Naive thymus-derived CD4-positive, alpha-beta T cell (primary cell): ENCODE measurements around the gene LSAMP. TPM values are rescaled to one million over a fixed set of nuclear protein-coding genes. Genes with fewer than 3 reads are reported as not detected.

Experiments used
- ATAC-seq: fragments of 150-1000 bp; cut with Tn5 transposase; 2 replicates; pipeline ENCODE4 v1.10.0; 2021; ENCODE audit warnings: mild to moderate bottlenecking, moderate library complexity
- CTCF ChIA-PET: fragments of 350-600 bp; sonication (Branson Sonifier 250); formaldehyde crosslinking; loops from one replicate; lab custom pipeline; 2021; ENCODE audit warnings: antibody characterized with exemption; lab: Charles Lee
- POLR2A ChIA-PET: fragments of 350-600 bp; sonication (Branson Sonifier 250); formaldehyde crosslinking; loops from one replicate; lab custom pipeline; 2021; ENCODE audit warnings: antibody characterized with exemption, inconsistent platforms; lab: Charles Lee
- DNase-seq, 9 donors: peaks; one replicate each; pipeline versions ENCODE4 v3.0.0 to v3.0.0-alpha.2; 2020 to 2022; ENCODE audit warnings: mixed read lengths in 1 of 9
- H3K27ac ChIP-seq: one replicate; pipeline ENCODE4 v1.7.0; 2013; ENCODE audit warnings: mild to moderate bottlenecking, low read depth, low read length, moderate library complexity
- H3K27me3 ChIP-seq, 2 donors: one replicate each; pipeline ENCODE4 v1.7.0; 2013; ENCODE audit warnings: low read length in 2 of 2, mild to moderate bottlenecking in 2 of 2, moderate library complexity in 2 of 2; ENCODE audit not compliant: control insufficient read depth in 2 of 2, insufficient read depth in 2 of 2
- H3K36me3 ChIP-seq, 3 experiments: 1 replicate in 2 of 3; 2 replicates in 1 of 3; pipeline ENCODE4 v1.7.0; 2013; ENCODE audit warnings: low read length in 3 of 3, mild to moderate bottlenecking in 3 of 3, moderate library complexity in 1 of 3; ENCODE audit not compliant: insufficient read depth in 3 of 3, control insufficient read depth in 2 of 3
- H3K4me1 ChIP-seq, 2 donors: one replicate each; pipeline ENCODE4 v1.7.0; 2013; ENCODE audit warnings: low read length in 2 of 2, mild to moderate bottlenecking in 2 of 2, moderate library complexity in 1 of 2; ENCODE audit not compliant: control insufficient read depth in 2 of 2, insufficient read depth in 2 of 2
- H3K4me3 ChIP-seq: 2 replicates; pipeline ENCODE4 v1.7.0; 2013; ENCODE audit warnings: mild to moderate bottlenecking, low read length
- H3K9me3 ChIP-seq, 3 experiments: 1 replicate in 2 of 3; 2 replicates in 1 of 3; pipeline ENCODE4 v1.7.0; 2013; ENCODE audit warnings: low read length in 3 of 3; ENCODE audit not compliant: control insufficient read depth in 2 of 3
- H3K27ac Mint-ChIP-seq, 9 donors: one replicate each; pipeline ENCODE4 v1.8.0; 2020 to 2022; ENCODE audit warnings: mixed read lengths in 9 of 9, mild to moderate bottlenecking in 8 of 9, moderate library complexity in 5 of 9, inconsistent platforms in 2 of 9
- H3K27me3 Mint-ChIP-seq, 5 donors: one replicate each; pipeline ENCODE4 v1.8.0; 2021 to 2022; ENCODE audit warnings: mixed read lengths in 5 of 5, mild to moderate bottlenecking in 1 of 5
- H3K36me3 Mint-ChIP-seq, 5 donors: one replicate each; pipeline ENCODE4 v1.8.0; 2020 to 2022; ENCODE audit warnings: mixed read lengths in 5 of 5, mild to moderate bottlenecking in 3 of 5, inconsistent platforms in 1 of 5
- H3K4me1 Mint-ChIP-seq, 7 donors: one replicate each; pipeline ENCODE4 v1.8.0; 2020 to 2022; ENCODE audit warnings: mixed read lengths in 7 of 7, mild to moderate bottlenecking in 3 of 7, inconsistent platforms in 1 of 7
- H3K4me3 Mint-ChIP-seq, 10 donors: one replicate each; pipeline ENCODE4 v1.8.0; 2020 to 2022; ENCODE audit warnings: mild to moderate bottlenecking in 10 of 10, mixed read lengths in 10 of 10, moderate library complexity in 6 of 10, inconsistent platforms in 2 of 10
- H3K9me3 Mint-ChIP-seq, 11 donors: one replicate each; pipeline ENCODE4 v1.8.0; 2020 to 2022; ENCODE audit warnings: mixed read lengths in 11 of 11, mild to moderate bottlenecking in 4 of 11, inconsistent platforms in 1 of 11, moderate library complexity in 1 of 11
- intact Hi-C, 2 donors: fragments of 100-400 bp; cut with micrococcal nuclease; formaldehyde crosslinking; loops; one replicate each; pipeline ENCODE4 v1.15.1; 2023
- polyA plus RNA-seq, 2 donors: library from polyadenylated mRNA; unstranded; fragments of 300-500 nt; fragmentation: Illumina TruSeq; gene quantifications; one replicate each; pipeline ENCODE4 v1.2.3, GENCODE V29; 2021
- total RNA-seq, 6 experiments: library from RNA in 5 of 6; stranded (reverse) in 5 of 6; gene quantifications; 1 replicate in 5 of 6; 2 replicates in 1 of 6; pipeline ENCODE4 v1.2.3 and lab custom pipeline; 2021 to 2026

The LSAMP gene
- total and polyA plus RNA-seq, 7 experiments from 2014 or later, result not detected

- no peak overlapping the region for H3K4me3 ChIP-seq
- Mint-ChIP-seq H3K27me3 (peaks cover 20 to 69% (median 45%) of the 10 kb centered on the region in 5 donors), H3K4me3 (no peak overlapping the region), H3K4me1 (peaks cover 0 to 1% (median 0%) of the 10 kb centered on the region in 7 donors), H3K36me3 (no peaks in the 10 kb centered on the region), H3K9me3 (no peaks in the 10 kb centered on the region), H3K27ac (no peak overlapping the region)
- ChIA-PET CTCF (no interaction called here), POLR2A (no interaction called here)
- no peaks in the 10 kb centered on the region for H3K4me1 ChIP-seq
- DNase-seq, result no peak
- ATAC-seq, result no peak
- intact Hi-C loops, result no loop called here
- no peaks in the 10 kb centered on the region for H3K9me3 ChIP-seq
- H3K36me3 ChIP-seq, result no peaks in the 10 kb centered on the region
- peaks cover 0 to 5% of the 10 kb centered on the region in 2 donors for H3K27me3 ChIP-seq
- no peak overlapping the region for H3K27ac ChIP-seq
Observed at GRCh38 chr3:115862099-115862498, 583.2 kb downstream of the LSAMP start.

GRCh38 chr3:115861166-115861733, 584.0 kb downstream of the LSAMP start:
- Histone ChIP-seq H3K4me3 (no peak overlapping the region), H3K27me3 (peaks cover 0 to 5% of the 10 kb centered on the region in 2 donors), H3K27ac (no peak overlapping the region), H3K4me1 (no peaks in the 10 kb centered on the region), H3K36me3 (no peaks in the 10 kb centered on the region), H3K9me3 (no peaks in the 10 kb centered on the region)
- H3K4me1 Mint-ChIP-seq, result peaks cover 0 to 1% (median 0%) of the 10 kb centered on the region in 7 donors
- CTCF ChIA-PET, result no interaction called here
- no peak for ATAC-seq
- no peak overlapping the region for H3K4me3 Mint-ChIP-seq
- intact Hi-C loops, result no loop called here
- DNase-seq, result no peak
- POLR2A ChIA-PET, result no interaction called here
- no peak overlapping the region for H3K27ac Mint-ChIP-seq
- H3K27me3 Mint-ChIP-seq, result peaks cover 17 to 64% (median 40%) of the 10 kb centered on the region in 5 donors
- no peaks in the 10 kb centered on the region for H3K36me3 Mint-ChIP-seq
- H3K9me3 Mint-ChIP-seq, result no peaks in the 10 kb centered on the region

- POLR2A ChIA-PET, result no interaction called here
- CTCF ChIA-PET, result no interaction called here
- intact Hi-C loops, result no loop called here
- H3K9me3 Mint-ChIP-seq, result no peaks in the 10 kb centered on the region
- Histone ChIP-seq H3K27me3 (peaks cover 0 to 5% of the 10 kb centered on the region in 2 donors), H3K9me3 (no peaks in the 10 kb centered on the region), H3K36me3 (no peaks in the 10 kb centered on the region), H3K4me1 (no peaks in the 10 kb centered on the region), H3K4me3 (no peak overlapping the region), H3K27ac (no peak overlapping the region)
- peaks cover 15 to 64% (median 40%) of the 10 kb centered on the region in 5 donors for H3K27me3 Mint-ChIP-seq
- no peak for ATAC-seq
- peaks cover 0 to 1% (median 0%) of the 10 kb centered on the region in 7 donors for H3K4me1 Mint-ChIP-seq
- H3K27ac Mint-ChIP-seq, result no peak overlapping the region
- no peak overlapping the region for H3K4me3 Mint-ChIP-seq
- no peak for DNase-seq
- H3K36me3 Mint-ChIP-seq, result no peaks in the 10 kb centered on the region
Observed at GRCh38 chr3:115860766-115861165, 584.5 kb downstream of the LSAMP start.

GRCh38 chr3:115859002-115859807, 586.1 kb downstream of the LSAMP start:
- intact Hi-C loops, result no loop called here
- Histone ChIP-seq H3K27ac (no peak overlapping the region), H3K9me3 (no peaks in the 10 kb centered on the region), H3K27me3 (peaks cover 0 to 5% of the 10 kb centered on the region in 2 donors), H3K4me1 (no peaks in the 10 kb centered on the region), H3K4me3 (no peak overlapping the region), H3K36me3 (no peaks in the 10 kb centered on the region)
- no peak overlapping the region for H3K4me3 Mint-ChIP-seq
- no peaks in the 10 kb centered on the region for H3K9me3 Mint-ChIP-seq
- ChIA-PET POLR2A (no interaction called here), CTCF (no interaction called here)
- H3K27ac Mint-ChIP-seq, result no peak overlapping the region
- no peaks in the 10 kb centered on the region for H3K36me3 Mint-ChIP-seq
- H3K4me1 Mint-ChIP-seq, result peaks cover 0 to 1% (median 0%) of the 10 kb centered on the region in 7 donors
- ATAC-seq (no peak), DNase-seq (no peak)
- peaks cover 15 to 56% (median 37%) of the 10 kb centered on the region in 5 donors for H3K27me3 Mint-ChIP-seq

GRCh38 chr3:115857518-115858136, 587.7 kb downstream of the LSAMP start:
- Mint-ChIP-seq H3K36me3 (no peaks in the 10 kb centered on the region), H3K9me3 (no peaks in the 10 kb centered on the region), H3K4me3 (no peak overlapping the region), H3K4me1 (peaks cover 0 to 1% (median 0%) of the 10 kb centered on the region in 7 donors), H3K27ac (no peak overlapping the region), H3K27me3 (peaks cover 11 to 56% (median 38%) of the 10 kb centered on the region in 5 donors)
- ATAC-seq (no peak), DNase-seq (no peak)
- intact Hi-C loops, result no loop called here
- H3K4me1 ChIP-seq, result no peaks in the 10 kb centered on the region
- no peaks in the 10 kb centered on the region for H3K36me3 ChIP-seq
- CTCF ChIA-PET, result no interaction called here
- H3K27me3 ChIP-seq, result peaks cover 0 to 5% of the 10 kb centered on the region in 2 donors
- POLR2A ChIA-PET, result no interaction called here
- no peak overlapping the region for H3K4me3 ChIP-seq
- H3K27ac ChIP-seq, result no peak overlapping the region
- H3K9me3 ChIP-seq, result no peaks in the 10 kb centered on the region

GRCh38 chr3:115855911-115856310, 589.4 kb downstream of the LSAMP start:
- no peaks in the 10 kb centered on the region for H3K36me3 ChIP-seq
- Mint-ChIP-seq H3K9me3 (no peaks in the 10 kb centered on the region), H3K27me3 (peaks cover 8 to 51% (median 33%) of the 10 kb centered on the region in 5 donors), H3K36me3 (no peaks in the 10 kb centered on the region), H3K4me3 (no peak overlapping the region), H3K4me1 (peaks cover 0 to 1% (median 0%) of the 10 kb centered on the region in 7 donors), H3K27ac (no peak overlapping the region)
- no peak for DNase-seq
- no peak overlapping the region for H3K4me3 ChIP-seq
- H3K4me1 ChIP-seq, result no peaks in the 10 kb centered on the region
- intact Hi-C loops, result no loop called here
- H3K27me3 ChIP-seq, result no peaks in the 10 kb centered on the region
- H3K27ac ChIP-seq, result no peak overlapping the region
- CTCF ChIA-PET, result no interaction called here
- ATAC-seq, result no peak
- no peaks in the 10 kb centered on the region for H3K9me3 ChIP-seq
- POLR2A ChIA-PET, result no interaction called here
